ENCODE measurements around the gene STK38L. TPM values are rescaled to one million over a fixed set of nuclear protein-coding genes. Genes with fewer than 3 reads are reported as not detected.

Gene STK38L
- total and polyA plus RNA-seq, 2 of the 8 experiments (the other 6 are each of a cell fraction or from before 2014, with no cell fraction given), result 8.1 to 63.6 TPM

DNA sequence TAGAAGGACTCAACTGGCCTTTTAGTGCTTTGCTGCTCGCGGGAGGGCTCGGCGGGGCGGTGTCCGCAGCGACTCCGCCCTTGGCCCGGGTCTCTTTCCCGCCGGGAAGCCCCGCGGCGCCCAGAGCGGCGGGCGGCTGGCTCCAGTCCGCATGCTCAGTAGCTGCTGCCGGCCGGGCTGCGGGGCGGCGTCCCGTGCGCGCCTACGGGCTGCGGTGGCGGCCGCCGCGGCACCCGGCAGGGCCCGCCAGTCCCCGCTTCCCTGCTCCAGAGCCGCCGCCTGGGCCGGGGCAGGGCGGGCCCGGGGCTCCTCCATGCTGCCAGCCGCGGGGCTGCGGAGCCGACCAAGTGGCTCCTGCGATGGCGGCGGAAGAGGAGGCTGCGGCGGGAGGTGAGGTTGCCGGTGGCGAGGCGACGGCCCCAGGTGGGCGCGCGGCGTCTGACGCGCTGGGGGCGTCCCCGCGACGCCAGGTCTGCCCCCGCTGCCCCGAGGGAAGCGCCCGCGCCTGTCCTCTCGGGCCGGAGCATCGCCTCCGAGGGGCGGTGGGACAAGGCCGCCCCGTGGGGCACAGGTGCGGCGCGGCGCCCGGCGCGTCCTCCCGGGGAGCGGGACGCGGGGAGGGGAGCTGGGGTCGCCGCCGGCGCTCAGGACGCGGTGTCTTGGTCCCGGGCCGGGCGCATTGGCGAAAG, 88.8 kb downstream of the STK38L start, which contains the start of gene BMAL2 (continued):
- TF ChIP-seq BCL11A (IDR thresholded peaks at IDR 0.05; ENCODE audit: low read depth in 2 of 2, low read length in 2 of 2) (no peak), POLR2AphosphoS5 (IDR thresholded peaks at IDR 0.05; ENCODE audit: low read depth, low read length) (peak; percentile 52), POU5F1 (IDR thresholded peaks at IDR 0.05; ENCODE audit: low read depth, low read length) (no peak), FOSL1 (IDR thresholded peaks at IDR 0.05; ENCODE audit: insufficient read depth, low read depth, low read length) (no peak), RBBP5 (IDR thresholded peaks at IDR 0.05; ENCODE audit: borderline replicate concordance, low read depth, low read length) (peak; percentile 92; the same call in 1 of the 2 replicates), SP2 (IDR thresholded peaks at IDR 0.05; ENCODE audit: low read length) (no peak), GTF2F1 (IDR thresholded peaks at IDR 0.05; ENCODE audit: borderline replicate concordance, low read depth, low read length) (no peak), ASH2L (IDR thresholded peaks at IDR 0.05; ENCODE audit: low read length) (no peak), MAFK (IDR thresholded peaks at IDR 0.05; ENCODE audit: low read depth, low read length) (no peak), TEAD4 (IDR thresholded peaks at IDR 0.05; ENCODE audit: low read depth, low read length) (no peak), KDM5A (IDR thresholded peaks at IDR 0.05; ENCODE audit: low read length) (no peak), SP4 (IDR thresholded peaks at IDR 0.05; ENCODE audit: low read length) (no peak), KDM4A (IDR thresholded peaks at IDR 0.05; ENCODE audit: low read depth, low read length, severe bottlenecking) (peak; percentile 98), TBP (IDR thresholded peaks at IDR 0.05; ENCODE audit: low read depth, low read length) (no peak; the same call in none of the 2 replicates), JUN (IDR thresholded peaks at IDR 0.05; ENCODE audit: low read depth, low read length) (no peak)
- TF ChIP-seq, protein P1, sequence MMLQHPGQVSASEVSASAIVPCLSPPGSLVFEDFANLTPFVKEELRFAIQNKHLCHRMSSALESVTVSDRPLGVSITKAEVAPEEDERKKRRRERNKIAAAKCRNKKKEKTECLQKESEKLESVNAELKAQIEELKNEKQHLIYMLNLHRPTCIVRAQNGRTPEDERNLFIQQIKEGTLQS (IDR thresholded peaks at IDR 0.05; ENCODE audit: insufficient read depth, low read depth, low read length), result no peak

All from H1 (cell line).